Kidney capillary endothelial cell (primary cell): ENCODE data around the gene C12orf42.

ENCODE experiments used
- DNase-seq: peaks from one replicate; pipeline ENCODE4 v3.0.0-alpha.2; 2018; ENCODE audit warnings: low spot score

The C12orf42 gene

DNA sequence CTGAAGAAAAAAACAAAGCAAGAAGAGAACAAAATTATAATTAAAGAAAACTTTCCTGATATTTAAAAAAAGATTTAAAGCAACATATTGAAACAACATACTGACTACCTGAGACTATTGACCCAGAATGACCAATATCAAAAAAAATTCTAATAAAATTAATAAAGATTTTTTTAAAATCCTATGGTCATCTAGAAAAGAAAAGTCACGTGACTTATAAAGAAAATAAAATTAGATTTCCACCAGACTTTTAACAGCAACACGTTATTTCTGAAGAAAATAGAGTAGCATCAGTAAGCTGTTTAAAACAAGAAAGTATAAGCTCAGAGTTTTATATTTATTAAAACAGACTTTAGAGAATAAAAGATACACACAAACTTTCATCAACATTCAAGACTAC lies 238.0 kb downstream of the C12orf42 start:
- no peak for DNase-seq
